Measurements from ENCODE around the gene MSANTD2. TPM values are rescaled to one million over a fixed set of nuclear protein-coding genes. Genes with fewer than 3 reads are reported as not detected.

Gene MSANTD2
- total and polyA plus RNA-seq, 4 donors, result 1.6 to 7.7 (median 2.3) TPM

DNA sequence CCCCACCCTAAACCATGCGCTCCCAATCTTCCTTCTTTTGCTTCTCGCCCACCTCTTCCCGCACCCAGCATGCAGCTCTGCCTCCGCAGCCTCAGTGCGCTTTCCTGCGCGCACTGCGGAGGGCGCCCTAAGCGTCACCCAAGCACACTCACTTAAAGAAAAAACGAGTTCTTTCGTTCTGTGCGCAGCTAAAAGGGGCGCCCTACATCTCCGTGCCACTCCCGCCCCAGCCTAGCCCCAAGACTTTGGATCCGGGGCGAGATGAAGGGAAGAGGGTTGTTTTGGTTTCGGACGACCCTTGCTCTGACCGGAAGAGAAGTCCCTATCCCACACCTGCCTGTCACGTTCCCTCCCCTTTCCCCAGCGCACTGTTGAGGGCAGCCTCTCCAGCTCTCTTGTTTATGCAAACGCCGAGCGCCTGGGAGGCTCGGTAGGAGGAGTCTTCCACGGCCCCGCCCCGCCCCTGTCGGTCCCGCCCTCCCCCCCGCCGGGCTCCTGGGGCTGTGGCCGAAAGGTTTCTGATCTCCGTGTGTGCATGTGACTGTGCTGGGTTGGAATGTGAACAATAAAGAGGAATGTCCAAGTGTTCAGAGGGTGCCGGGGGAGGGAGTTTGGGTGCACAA is 53.5 kb downstream of the MSANTD2 start:
- Histone ChIP-seq H3K36me3 (ENCODE audit: control insufficient read depth in 4 of 4, insufficient read depth in 3 of 4, low read depth in 1 of 4, low read length in 3 of 4) (no peaks in the 10 kb centered on the region), H3K9me3 (ENCODE audit: control insufficient read depth in 4 of 4, low read length in 3 of 4) (no peaks in the 10 kb centered on the region), H3K4me3 (ENCODE audit: low read depth in 1 of 3, low read length in 3 of 3) (peak overlapping the region; percentile 43 to 65 (median 49)), H3K4me1 (ENCODE audit: control insufficient read depth in 4 of 4, insufficient read depth in 4 of 4, low read length in 3 of 4) (peaks cover 9 to 15% (median 9%) of the 10 kb centered on the region in 4 donors), H3K27ac (ENCODE audit: low read depth in 1 of 2, low read length in 2 of 2) (peak overlapping the region; percentile 21 to 61), H3K9ac (ENCODE audit: low read depth in 1 of 2, low read length in 2 of 2) (peak overlapping the region; percentile 28 to 48), H3K27me3 (ENCODE audit: control insufficient read depth in 4 of 4, insufficient read depth in 4 of 4, low read length in 3 of 4) (peaks cover 0 to 10% (median under 1%) of the 10 kb centered on the region in 4 donors)
- DNase-seq (ENCODE audit: low spot score), result peak; percentile 85
- WGBS, result 2% methylated on average over 37 of the region's 37 CpGs
- TF ChIP-seq RXRA (IDR thresholded peaks at IDR 0.05) (peak; percentile 78 to 80), RAD21 (IDR thresholded peaks at IDR 0.05) (peak in 1 of 2 donors; percentile 54), FOXA2 (IDR thresholded peaks at IDR 0.05) (no peak)
- TF ChIP-seq, protein P1, sequence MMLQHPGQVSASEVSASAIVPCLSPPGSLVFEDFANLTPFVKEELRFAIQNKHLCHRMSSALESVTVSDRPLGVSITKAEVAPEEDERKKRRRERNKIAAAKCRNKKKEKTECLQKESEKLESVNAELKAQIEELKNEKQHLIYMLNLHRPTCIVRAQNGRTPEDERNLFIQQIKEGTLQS (IDR thresholded peaks at IDR 0.05), result no peak
- TF ChIP-seq, protein P2, sequence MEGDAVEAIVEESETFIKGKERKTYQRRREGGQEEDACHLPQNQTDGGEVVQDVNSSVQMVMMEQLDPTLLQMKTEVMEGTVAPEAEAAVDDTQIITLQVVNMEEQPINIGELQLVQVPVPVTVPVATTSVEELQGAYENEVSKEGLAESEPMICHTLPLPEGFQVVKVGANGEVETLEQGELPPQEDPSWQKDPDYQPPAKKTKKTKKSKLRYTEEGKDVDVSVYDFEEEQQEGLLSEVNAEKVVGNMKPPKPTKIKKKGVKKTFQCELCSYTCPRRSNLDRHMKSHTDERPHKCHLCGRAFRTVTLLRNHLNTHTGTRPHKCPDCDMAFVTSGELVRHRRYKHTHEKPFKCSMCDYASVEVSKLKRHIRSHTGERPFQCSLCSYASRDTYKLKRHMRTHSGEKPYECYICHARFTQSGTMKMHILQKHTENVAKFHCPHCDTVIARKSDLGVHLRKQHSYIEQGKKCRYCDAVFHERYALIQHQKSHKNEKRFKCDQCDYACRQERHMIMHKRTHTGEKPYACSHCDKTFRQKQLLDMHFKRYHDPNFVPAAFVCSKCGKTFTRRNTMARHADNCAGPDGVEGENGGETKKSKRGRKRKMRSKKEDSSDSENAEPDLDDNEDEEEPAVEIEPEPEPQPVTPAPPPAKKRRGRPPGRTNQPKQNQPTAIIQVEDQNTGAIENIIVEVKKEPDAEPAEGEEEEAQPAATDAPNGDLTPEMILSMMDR (IDR thresholded peaks at IDR 0.05; ENCODE audit: low read depth, low read length, missing input control), result peak; percentile 4

DNA sequence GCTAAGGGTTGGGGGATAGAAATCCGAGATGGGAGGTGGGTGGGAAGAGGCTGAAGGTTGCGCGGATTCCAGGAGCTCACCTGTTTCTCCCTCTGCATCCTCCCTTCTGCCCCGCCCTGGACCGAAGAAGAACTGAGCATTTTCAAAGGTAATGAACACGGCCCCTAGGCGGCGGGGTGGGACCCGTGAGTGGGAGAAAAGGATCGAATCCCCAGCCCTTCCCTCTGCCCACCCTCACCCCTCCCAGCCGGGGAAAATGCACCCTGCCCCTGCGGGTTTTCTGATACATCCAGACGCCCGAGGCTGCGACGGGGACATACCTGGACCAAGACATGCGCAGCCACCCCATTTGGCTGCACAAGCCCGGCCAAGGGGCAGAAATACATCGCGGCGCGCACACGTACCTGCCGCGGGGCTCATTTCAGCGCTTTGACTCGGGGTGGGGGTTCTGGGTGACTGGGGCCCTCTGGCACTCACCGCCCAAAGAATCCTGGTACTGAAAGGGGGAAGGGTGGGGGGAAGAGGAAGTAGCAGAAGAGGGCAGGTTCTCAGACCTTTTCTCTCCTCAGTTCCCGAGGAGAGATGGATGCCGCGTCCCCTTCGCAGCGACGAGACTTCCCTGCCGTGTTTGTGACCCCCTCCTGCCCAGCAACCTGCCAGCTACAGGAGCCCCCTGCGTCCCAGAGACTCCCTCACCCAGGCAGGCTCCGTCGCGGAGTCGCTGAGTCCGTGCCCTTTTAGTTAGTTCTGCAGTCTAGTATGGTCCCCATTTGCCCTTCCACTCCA is 54.2 kb downstream of the MSANTD2 start:
- Histone ChIP-seq H3K4me1 (ENCODE audit: control insufficient read depth in 4 of 4, insufficient read depth in 4 of 4, low read length in 3 of 4) (peaks cover 9 to 15% (median 9%) of the 10 kb centered on the region in 4 donors), H3K36me3 (ENCODE audit: control insufficient read depth in 4 of 4, insufficient read depth in 3 of 4, low read depth in 1 of 4, low read length in 3 of 4) (no peaks in the 10 kb centered on the region), H3K27me3 (ENCODE audit: control insufficient read depth in 4 of 4, insufficient read depth in 4 of 4, low read length in 3 of 4) (peaks cover 0 to 10% (median under 1%) of the 10 kb centered on the region in 4 donors), H3K9me3 (ENCODE audit: control insufficient read depth in 4 of 4, low read length in 3 of 4) (no peaks in the 10 kb centered on the region), H3K4me3 (ENCODE audit: low read depth in 1 of 3, low read length in 3 of 3) (peak overlapping the region; percentile 43 to 65 (median 49)), H3K9ac (ENCODE audit: low read depth in 1 of 2, low read length in 2 of 2) (peak overlapping the region; percentile 28 to 48), H3K27ac (ENCODE audit: low read depth in 1 of 2, low read length in 2 of 2) (peak overlapping the region; percentile 21 to 61)
- no peak for DNase-seq (ENCODE audit: low spot score)
- TF ChIP-seq TAF1 (conservative IDR thresholded peaks at IDR 0.05), result no peak
- TF ChIP-seq FOXA2 (IDR thresholded peaks at IDR 0.05), result no peak
- no peak for TF ChIP-seq RAD21 (IDR thresholded peaks at IDR 0.05)
- TF ChIP-seq HNF4A (conservative IDR thresholded peaks at IDR 0.05), result no peak
- TF ChIP-seq, protein P3, sequence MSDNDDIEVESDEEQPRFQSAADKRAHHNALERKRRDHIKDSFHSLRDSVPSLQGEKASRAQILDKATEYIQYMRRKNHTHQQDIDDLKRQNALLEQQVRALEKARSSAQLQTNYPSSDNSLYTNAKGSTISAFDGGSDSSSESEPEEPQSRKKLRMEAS (IDR thresholded peaks at IDR 0.05), result no peak
- no peak for TF ChIP-seq RXRA (IDR thresholded peaks at IDR 0.05)
- no peak for TF ChIP-seq HNF4G (IDR thresholded peaks at IDR 0.05)
- TF ChIP-seq, protein P2 (IDR thresholded peaks at IDR 0.05; ENCODE audit: low read depth, low read length, missing input control), result no peak
- TF ChIP-seq JUND (IDR thresholded peaks at IDR 0.05), result no peak
- TF ChIP-seq YY1 (IDR thresholded peaks at IDR 0.05), result no peak
- no peak for TF ChIP-seq GABPA (IDR thresholded peaks at IDR 0.05 in 1 of 2, conservative IDR thresholded peaks at IDR 0.05 in 1 of 2)
- no peak for TF ChIP-seq FOXA1 (IDR thresholded peaks at IDR 0.05)
- no peak for TF ChIP-seq EGR1 (IDR thresholded peaks at IDR 0.05; ENCODE audit: low read depth in 2 of 2)
- no peak for TF ChIP-seq SP1 (IDR thresholded peaks at IDR 0.05)
- TF ChIP-seq, protein P4, sequence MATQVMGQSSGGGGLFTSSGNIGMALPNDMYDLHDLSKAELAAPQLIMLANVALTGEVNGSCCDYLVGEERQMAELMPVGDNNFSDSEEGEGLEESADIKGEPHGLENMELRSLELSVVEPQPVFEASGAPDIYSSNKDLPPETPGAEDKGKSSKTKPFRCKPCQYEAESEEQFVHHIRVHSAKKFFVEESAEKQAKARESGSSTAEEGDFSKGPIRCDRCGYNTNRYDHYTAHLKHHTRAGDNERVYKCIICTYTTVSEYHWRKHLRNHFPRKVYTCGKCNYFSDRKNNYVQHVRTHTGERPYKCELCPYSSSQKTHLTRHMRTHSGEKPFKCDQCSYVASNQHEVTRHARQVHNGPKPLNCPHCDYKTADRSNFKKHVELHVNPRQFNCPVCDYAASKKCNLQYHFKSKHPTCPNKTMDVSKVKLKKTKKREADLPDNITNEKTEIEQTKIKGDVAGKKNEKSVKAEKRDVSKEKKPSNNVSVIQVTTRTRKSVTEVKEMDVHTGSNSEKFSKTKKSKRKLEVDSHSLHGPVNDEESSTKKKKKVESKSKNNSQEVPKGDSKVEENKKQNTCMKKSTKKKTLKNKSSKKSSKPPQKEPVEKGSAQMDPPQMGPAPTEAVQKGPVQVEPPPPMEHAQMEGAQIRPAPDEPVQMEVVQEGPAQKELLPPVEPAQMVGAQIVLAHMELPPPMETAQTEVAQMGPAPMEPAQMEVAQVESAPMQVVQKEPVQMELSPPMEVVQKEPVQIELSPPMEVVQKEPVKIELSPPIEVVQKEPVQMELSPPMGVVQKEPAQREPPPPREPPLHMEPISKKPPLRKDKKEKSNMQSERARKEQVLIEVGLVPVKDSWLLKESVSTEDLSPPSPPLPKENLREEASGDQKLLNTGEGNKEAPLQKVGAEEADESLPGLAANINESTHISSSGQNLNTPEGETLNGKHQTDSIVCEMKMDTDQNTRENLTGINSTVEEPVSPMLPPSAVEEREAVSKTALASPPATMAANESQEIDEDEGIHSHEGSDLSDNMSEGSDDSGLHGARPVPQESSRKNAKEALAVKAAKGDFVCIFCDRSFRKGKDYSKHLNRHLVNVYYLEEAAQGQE (IDR thresholded peaks at IDR 0.05), result no peak
- no peak for TF ChIP-seq NR2F2 (IDR thresholded peaks at IDR 0.05)
- TF ChIP-seq, protein P1 (IDR thresholded peaks at IDR 0.05), result no peak
- TF ChIP-seq, protein P5, sequence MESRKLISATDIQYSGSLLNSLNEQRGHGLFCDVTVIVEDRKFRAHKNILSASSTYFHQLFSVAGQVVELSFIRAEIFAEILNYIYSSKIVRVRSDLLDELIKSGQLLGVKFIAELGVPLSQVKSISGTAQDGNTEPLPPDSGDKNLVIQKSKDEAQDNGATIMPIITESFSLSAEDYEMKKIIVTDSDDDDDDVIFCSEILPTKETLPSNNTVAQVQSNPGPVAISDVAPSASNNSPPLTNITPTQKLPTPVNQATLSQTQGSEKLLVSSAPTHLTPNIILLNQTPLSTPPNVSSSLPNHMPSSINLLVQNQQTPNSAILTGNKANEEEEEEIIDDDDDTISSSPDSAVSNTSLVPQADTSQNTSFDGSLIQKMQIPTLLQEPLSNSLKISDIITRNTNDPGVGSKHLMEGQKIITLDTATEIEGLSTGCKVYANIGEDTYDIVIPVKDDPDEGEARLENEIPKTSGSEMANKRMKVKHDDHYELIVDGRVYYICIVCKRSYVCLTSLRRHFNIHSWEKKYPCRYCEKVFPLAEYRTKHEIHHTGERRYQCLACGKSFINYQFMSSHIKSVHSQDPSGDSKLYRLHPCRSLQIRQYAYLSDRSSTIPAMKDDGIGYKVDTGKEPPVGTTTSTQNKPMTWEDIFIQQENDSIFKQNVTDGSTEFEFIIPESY (IDR thresholded peaks at IDR 0.05), result no peak
- WGBS, result 5% methylated on average over 41 of the region's 41 CpGs

Data from liver (tissue), 9 donors.